Effector CD4-positive, alpha-beta T cell (primary cell): ENCODE results near the gene COL4A4. TPM values are rescaled to one million over a fixed set of nuclear protein-coding genes. Genes with fewer than 3 reads are reported as not detected.
"Not testable (repeated sequence)": the region's sequence is repeated elsewhere in the genome, so short reads cannot be mapped to it uniquely, and the experiment has no call there.

Experiments used
- DNase-seq: peaks from one replicate; pipeline ENCODE4 v3.0.0-alpha.2; 2020
- total RNA-seq: gene quantifications from one replicate; lab custom pipeline; 2026; lab: John Stamatoyannopoulos, UW

The COL4A4 gene
- total RNA-seq: not detected

DNA sequence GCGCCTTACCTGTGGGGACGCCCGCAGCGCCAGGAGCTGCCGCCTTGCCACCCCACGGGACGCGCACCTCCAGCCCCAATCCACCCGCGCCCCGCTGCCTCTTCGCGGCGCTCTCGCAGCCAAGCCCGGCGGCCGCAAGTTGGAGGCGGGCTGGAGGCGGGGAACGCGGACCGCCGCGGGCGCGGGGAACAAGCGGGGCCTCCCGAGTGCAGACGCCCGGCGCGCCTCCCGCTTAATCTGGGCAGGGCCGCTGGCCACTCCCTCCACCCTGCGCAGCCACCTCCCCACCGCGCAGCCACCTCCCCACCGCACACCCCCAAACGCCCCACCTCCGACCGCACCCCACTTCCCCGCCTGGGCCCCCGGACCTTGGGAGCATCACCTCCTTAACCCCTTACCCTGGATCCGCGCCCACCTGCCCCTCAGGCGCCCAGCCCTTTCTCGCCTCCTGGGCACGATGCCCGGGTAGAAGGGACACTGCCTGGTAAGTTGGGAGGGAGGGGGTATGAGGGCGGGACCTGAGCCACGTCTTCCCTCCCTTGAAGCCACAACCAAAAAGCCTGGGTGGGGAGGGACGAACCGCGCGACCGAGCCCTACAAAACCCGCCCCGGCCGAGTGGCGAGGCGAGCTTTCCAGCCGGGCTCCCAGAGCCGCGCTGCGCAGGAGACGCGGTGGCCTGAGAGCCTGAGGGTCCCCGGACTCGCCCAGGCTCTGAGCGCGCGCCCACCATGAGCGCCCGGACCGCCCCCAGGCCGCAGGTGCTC lies at the start of gene COL4A4, which contains the start of gene COL4A3:
COL4A4 (minus strand) TSS at position 208 of the 765 bp plus-strand sequence. CDS start 16,722 bp downstream, outside the sequence.
COL4A3 (plus strand) TSS at position 627 of the 765 bp plus-strand sequence; CDS start at position 730, 103 bp downstream.
- DNase-seq: no peak

DNA sequence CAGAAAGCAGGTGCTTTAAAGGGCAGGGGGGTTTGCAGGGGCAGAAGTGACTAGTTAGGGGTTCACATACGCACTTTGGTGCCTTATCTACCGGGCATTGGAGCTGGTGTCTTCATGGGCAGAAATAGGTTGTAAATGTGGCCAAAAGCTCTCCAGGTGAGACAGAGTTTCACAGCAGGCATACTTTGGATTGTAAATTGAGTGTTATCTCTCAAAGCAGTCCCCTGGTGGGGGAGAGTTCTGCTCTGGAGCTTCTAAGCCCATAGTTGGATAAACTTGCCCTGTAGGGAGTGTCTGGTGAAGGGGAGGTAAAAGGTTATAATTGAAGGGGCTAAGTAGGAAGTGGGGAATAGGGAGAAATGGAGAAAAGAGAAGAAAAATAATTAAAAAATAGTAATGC lies 43.6 kb upstream of the COL4A4 start:
- no peak for DNase-seq

DNA sequence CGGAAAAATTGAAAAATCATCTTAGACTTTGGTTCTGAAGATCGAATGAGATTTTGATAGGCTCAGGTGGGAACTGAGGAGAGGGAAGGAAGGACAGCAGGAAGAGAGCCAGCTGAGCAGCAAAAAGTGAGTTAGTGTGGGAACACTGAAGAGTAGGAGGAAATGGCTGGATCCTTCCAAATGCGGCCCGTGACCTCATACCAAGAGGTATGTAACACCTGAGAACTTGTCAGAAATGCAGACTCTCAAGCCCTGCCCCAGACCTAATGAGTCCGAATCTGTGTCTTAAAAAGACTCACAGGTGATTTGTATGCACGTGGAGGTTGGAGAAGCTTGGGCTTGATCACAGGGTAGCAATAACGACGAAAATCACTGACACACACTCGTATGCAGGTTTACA lies 42.4 kb upstream of the COL4A4 start:
- DNase-seq: no peak

DNA sequence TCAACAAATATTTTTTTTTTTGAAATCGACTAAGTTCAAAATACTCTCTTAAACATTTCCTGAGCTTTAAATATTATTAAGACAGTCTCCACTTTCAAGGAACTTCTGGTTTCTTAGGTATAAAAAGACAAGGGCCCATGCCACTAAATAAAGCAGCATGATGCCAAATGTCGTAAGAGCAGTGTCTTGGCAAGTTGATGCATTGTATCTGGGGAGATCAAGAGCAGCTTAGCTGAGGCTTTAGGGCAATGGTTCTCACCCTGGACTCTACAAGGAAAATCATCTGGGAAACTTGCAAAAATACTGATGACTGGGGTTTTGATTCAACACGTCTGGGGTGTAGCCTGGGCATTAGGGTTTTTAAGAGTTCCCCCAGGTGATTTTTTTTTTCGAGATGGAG lies 41.7 kb upstream of the COL4A4 start:
- DNase-seq: no peak

GRCh38 chr2:227204452-227204851 lies 40.4 kb upstream of the COL4A4 start:
- no peak for DNase-seq

DNA sequence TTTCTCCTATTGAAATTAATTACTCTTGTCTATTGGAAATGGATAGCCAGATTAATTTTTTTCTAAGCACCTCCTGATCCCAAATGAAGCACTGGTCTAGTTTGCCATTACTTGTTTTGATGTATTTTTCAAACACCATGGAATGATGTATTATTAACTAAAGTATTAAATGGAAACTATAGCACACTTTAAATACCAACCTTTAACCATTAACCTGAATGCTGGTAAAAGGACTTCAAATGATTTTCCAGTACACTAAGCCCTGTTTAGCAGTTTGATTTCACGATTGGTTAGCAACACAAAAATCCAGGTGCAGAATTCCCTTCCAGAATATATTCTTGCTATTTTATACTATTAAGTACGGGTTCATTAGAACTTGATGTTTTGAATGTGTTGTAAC lies 37.8 kb upstream of the COL4A4 start:
- no peak for DNase-seq

GRCh38 chr2:227198866-227199265 lies 34.9 kb upstream of the COL4A4 start:
- no peak for DNase-seq

- no peak for DNase-seq
Measured at GRCh38 chr2:227194219-227194618, 30.2 kb upstream of the COL4A4 start.

DNA sequence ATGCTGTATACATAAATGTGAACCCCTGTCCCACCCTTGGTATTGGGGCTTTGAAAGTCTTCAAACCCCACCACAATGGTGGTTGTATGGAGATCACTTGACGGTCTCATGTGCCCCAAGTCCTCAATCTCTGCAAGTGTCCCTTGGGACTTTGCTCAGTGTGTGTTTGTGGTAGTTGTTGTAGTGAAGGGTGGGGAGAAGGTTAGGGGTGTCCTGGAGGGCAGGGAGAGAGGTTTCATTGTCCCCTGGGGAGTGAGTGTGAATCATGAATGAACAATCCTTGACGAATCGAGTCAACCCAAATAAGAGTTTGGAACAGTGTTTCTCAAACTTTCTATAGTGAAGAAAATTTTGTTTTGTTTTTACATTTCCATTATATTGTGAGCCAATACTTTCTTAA lies 28.5 kb upstream of the COL4A4 start:
- no peak for DNase-seq

GRCh38 chr2:227191367-227191766 lies 27.4 kb upstream of the COL4A4 start:
- no peak for DNase-seq

GRCh38 chr2:227188292-227188691 lies 24.3 kb upstream of the COL4A4 start:
- no peak for DNase-seq

DNA sequence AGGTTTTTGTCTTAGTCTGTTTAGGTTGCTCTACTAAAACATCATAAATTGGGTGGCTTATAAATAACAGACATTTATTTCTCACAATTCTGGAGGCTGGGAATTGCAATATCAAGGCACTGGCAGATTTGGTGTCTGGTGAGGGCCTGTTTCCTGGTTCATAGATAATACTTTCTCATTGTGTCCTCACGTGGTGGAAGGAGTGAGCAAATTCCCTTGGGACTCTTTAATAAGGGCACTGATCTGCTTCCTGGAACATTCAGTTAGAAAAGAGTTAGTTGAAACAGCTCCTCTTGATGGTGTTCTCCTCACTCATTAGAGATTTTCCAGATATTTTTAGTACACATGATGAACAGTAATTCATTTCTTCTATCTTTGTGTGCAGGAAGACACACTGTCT lies 22.7 kb upstream of the COL4A4 start:
- no peak for DNase-seq

- DNase-seq: no peak
Measured at GRCh38 chr2:227185615-227186232, 21.7 kb upstream of the COL4A4 start.

- no peak for DNase-seq
Measured at GRCh38 chr2:227183657-227184367, 19.8 kb upstream of the COL4A4 start.

DNA sequence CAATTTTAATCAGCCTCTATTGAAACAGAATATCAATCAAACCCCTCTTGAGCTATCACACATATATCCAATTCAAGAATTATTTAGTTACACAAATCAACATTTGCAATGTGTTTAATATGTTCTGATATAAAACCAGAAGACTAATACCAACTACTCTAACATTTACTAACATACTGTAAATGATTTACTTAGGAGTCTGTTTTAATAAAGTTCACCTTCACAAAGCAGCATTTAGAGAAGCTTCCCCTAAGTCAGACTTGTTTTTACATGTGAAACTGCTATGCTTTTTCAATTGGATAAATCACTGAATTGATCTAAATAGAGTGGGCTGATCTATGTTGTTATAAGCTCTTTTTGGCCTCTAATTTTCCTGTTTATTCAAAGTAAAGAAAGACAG lies 18.8 kb upstream of the COL4A4 start:
- no peak for DNase-seq

GRCh38 chr2:227180770-227181169 lies 16.8 kb upstream of the COL4A4 start:
- DNase-seq: no peak

DNA sequence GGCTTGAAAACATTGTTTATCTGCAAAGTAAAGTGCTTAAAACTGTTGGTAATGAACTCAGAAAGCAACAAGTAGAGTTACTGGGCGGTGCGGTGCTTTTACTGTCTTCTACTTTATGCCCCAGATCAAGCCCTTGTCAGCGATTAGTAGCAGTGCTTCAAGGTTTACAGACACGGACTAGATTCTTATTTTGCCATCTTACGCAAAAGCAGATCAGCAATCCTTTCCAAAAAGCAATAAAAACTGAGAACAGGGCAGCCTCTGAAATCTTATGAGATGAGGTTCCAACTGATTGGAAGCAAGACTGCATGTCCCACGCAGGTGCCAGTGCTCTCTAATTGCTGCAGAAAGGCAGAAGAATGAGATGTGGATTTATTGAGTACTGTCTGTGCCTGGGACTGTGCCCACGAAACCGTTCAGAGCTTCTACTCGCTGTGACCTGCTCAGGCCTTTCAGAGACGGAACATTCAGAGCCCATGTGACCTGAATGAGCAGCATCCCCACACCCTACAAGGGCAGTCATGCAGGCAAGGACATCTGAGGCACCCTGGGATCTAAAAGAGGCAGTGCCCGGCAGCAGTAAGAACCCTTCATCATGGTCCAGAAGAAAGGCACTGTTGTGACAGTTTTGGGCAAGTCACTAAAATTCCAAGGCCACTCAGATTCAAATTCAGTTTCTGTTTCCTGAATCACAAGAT lies 16.1 kb upstream of the COL4A4 start:
- no peak for DNase-seq

GRCh38 chr2:227177592-227178336 lies 13.8 kb upstream of the COL4A4 start:
- DNase-seq: no peak

DNA sequence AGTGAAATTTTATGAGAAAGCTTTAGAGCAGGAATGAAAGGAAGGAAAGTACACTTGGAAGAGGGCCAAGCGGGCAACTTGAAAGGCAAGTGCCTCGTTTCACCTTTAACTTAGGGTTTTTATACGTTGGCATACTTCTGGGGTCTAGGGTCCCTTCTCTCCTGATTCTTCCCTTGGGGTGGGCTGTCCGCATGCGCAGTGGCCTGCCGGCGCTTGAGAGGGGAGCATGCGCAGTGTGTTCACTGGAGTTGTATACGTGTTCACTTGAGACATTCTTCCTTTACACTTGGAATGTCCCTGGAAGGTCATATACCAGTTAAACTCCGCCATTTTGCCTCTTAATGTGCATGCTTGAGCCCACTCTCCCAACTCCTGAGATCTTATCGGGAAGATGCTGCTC lies 7.8 kb upstream of the COL4A4 start:
- not testable (repeated sequence) for DNase-seq

DNA sequence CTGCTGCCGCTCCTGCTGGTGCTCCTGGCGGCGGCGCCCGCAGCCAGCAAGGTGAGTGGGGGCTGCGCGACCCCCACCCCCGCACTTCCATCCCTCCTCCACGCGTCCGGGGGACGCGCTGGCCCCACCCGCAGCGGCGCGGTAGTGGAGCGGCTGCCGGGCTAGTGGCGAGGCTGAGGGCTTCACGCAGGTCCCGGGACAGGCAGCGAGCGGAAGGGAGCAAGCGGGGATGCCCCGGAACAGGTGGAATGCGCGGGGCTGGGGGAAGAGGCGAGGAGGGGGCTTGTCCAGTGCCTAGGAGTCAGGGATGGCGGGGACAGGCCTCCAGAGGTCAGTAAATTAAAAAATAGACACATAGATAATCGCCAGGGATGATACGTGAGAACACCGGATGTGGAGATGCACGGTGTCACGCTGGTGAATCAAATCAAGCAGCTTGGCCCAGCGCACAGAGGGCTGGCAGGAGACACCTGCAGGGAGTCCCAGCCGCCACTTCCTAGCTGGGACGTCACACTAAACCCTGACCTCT lies 822 bp upstream of the COL4A4 start:
- no peak for DNase-seq

DNA sequence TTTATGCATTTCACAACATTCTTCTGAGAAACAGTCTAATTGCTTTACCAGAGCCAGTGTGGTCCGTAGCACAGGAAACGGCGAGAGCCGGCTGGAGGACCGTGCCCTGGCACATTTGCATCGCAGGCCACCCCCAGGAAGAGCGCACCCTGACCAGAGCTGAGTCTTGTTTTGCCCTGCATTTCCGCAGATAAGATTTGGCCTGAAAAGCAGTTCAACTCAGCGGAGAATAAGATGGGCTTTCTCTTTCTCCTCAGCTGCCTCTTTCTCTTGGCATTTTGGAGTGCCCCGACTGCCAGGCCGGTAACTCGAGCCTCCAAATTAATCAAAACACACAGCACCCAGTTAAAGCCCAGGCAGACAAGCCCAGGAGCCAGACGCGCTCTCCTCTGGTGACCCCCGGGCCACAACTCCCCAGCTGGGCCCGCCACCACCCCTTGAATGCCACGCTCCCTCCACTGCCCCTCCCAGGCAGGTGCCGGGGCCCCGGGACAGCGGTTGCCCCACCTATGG lies 464 bp downstream of the COL4A4 start:
- DNase-seq: no peak

DNA sequence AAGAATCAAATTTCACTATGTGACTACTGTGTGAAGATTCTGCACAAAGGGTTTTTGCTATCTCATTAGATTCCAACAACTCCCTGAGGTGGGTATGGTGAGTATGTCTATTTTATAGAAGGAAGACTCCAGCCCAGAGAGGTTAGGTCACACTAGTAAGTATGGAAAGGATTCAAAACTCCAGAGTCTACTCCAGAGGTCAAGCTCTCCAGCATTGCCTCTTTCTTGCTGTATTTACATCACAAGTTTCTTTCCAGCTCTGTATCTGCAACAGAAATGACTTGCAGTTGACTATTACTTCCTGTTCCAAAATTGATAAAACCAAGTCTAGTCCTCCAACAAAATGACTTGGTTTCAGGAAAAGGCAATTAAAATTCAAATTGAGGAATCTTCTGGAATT lies 2.1 kb downstream of the COL4A4 start:
- DNase-seq: no peak
